K562 (cell line): ENCODE data around the gene MAD1L1. TPM values are rescaled to one million over a fixed set of nuclear protein-coding genes. Genes with fewer than 3 reads are reported as not detected.

Experiments
- ATAC-seq: fragments of 200-7000 bp; cut with Tn5 transposase; 3 replicates; pipeline ENCODE4 v1.9.1; 2020; ENCODE audit warnings: moderate library complexity
- BruUV-seq: library from RNA; stranded (reverse); fragments of 400-500 nt; replicated peaks from 2 replicates; lab custom pipeline; 2021; lab: Mats Ljungman, UMichigan
- CTCF ChIA-PET: fragments of 300-600 bp; formaldehyde crosslinking; extraction: SDS; loops from one replicate; lab custom pipeline; 2021; ENCODE audit warnings: low intra/inter-chr PET ratio; lab: Yijun Ruan, JAX
- POLR2A ChIA-PET: fragments of 300-600, 350-650 bp; sonication (Branson Sonifier 250); formaldehyde crosslinking; extraction: SDS; loops from one replicate; lab custom pipeline; 2021; ENCODE audit warnings: antibody characterized with exemption, inconsistent platforms; lab: Yijun Ruan, JAX
- DNase-seq, 4 experiments: peaks; one replicate each; pipeline versions ENCODE4 v3.0.0 to v3.0.0-alpha.2; 2011 to 2018; ENCODE audit warnings: low spot score in 3 of 4, mixed read lengths in 3 of 4; ENCODE audit errors: extremely low read depth in 1 of 4
- FAIRE-seq: peaks from 2 replicates; lab custom pipeline; 2011; peaks lifted over from hg19 to GRCh38; lab: Jason Lieb, UNC
- H2AFZ ChIP-seq: 2 replicates; pipeline ENCODE4 v1.6.0; 2011; ENCODE audit warnings: low read depth, low read length, control low read depth, inconsistent platforms
- H3K27ac ChIP-seq: fragments of 200-600 bp; 3 replicates; pipeline ENCODE4 v1.8.0; 2011; ENCODE audit warnings: low read depth, mild to moderate bottlenecking, control low read depth, inconsistent platforms, low read length, moderate library complexity, mixed read lengths; ENCODE audit errors: extremely low read depth
- H3K27me3 ChIP-seq, 2 experiments: fragments of 300-600 bp in 1 of 2; 2 replicates in 1 of 2; 3 replicates in 1 of 2; pipeline versions ENCODE4 v1.6.0 to v1.8.0; 2011; ENCODE audit warnings: inconsistent platforms in 2 of 2, low read length in 2 of 2, mild to moderate bottlenecking in 1 of 2, mixed read lengths in 1 of 2, moderate library complexity in 1 of 2; ENCODE audit not compliant: control insufficient read depth in 2 of 2, insufficient read depth in 2 of 2
- H3K36me3 ChIP-seq: fragments of 300-600 bp; 3 replicates; pipeline ENCODE4 v1.8.0; 2011; ENCODE audit warnings: mild to moderate bottlenecking, low read length, inconsistent platforms; ENCODE audit not compliant: control insufficient read depth, insufficient read depth
- H3K4me1 ChIP-seq, 2 experiments: fragments of 200-600 bp in 1 of 2; replicated peaks in 1 of 2; 2 replicates in 1 of 2; 3 replicates in 1 of 2; pipeline versions ENCODE4 v1.5.1 to v1.8.0; 2011; ENCODE audit warnings: inconsistent platforms in 2 of 2, low read length in 2 of 2, mild to moderate bottlenecking in 1 of 2, mixed read lengths in 1 of 2, moderate library complexity in 1 of 2; ENCODE audit not compliant: control insufficient read depth in 2 of 2, insufficient read depth in 2 of 2
- H3K4me2 ChIP-seq: 2 replicates; pipeline ENCODE4 v1.6.1; 2011; ENCODE audit warnings: low read length, control low read depth, inconsistent platforms, mixed read lengths; ENCODE audit not compliant: insufficient read depth
- H3K4me3 ChIP-seq: fragments of 200-600 bp; sonication (generic), shearing (Covaris generic); 2 replicates; pipeline ENCODE4 v1.5.1; 2016; ENCODE audit warnings: control low read depth, inconsistent platforms
- H3K79me2 ChIP-seq: fragments of 200-600 bp; 3 replicates; pipeline ENCODE4 v1.8.0; 2011; ENCODE audit warnings: low read length, inconsistent platforms; ENCODE audit not compliant: control insufficient read depth, insufficient read depth
- H3K9ac ChIP-seq, 2 experiments: 2 replicates each; pipeline versions ENCODE4 v1.6.0 to v1.6.1; 2011; ENCODE audit warnings: low read depth in 2 of 2, low read length in 2 of 2, control low read depth in 1 of 2, inconsistent platforms in 1 of 2, mild to moderate bottlenecking in 1 of 2, mixed read lengths in 1 of 2; ENCODE audit not compliant: insufficient read depth in 1 of 2
- H3K9me1 ChIP-seq: one replicate; pipeline ENCODE4 v1.6.0; 2011; ENCODE audit warnings: inconsistent platforms, mild to moderate bottlenecking, low read length, moderate library complexity; ENCODE audit not compliant: control insufficient read depth, insufficient read depth
- H3K9me3 ChIP-seq: replicated peaks from 2 replicates; pipeline ENCODE4 v1.5.1; 2011; ENCODE audit warnings: low read depth, low read length, inconsistent platforms; ENCODE audit not compliant: control insufficient read depth, insufficient read depth
- H4K20me1 ChIP-seq: replicated peaks from 2 replicates; pipeline ENCODE4 v1.6.1; 2011; ENCODE audit warnings: low read length, inconsistent platforms, mixed read lengths; ENCODE audit not compliant: control insufficient read depth, insufficient read depth
- ARID3A ChIP-seq: IDR thresholded peaks from 2 replicates; pipeline ENCODE4 v1.6.1; 2012; ENCODE audit warnings: low read depth, low read length, improper control_type of control experiment, borderline replicate concordance
- FOXP1 ChIP-seq: sonication (generic); formaldehyde crosslinking; IDR thresholded peaks from 2 replicates; pipeline ENCODE4 v1.8.0; 2022; ENCODE audit warnings: mild to moderate bottlenecking, missing genetic modification reagents
- RAD21 ChIP-seq, 2 experiments: fragments of 250-450 bp in 1 of 2; fragments of 450-650 bp in 1 of 2; sonication (Bioruptor Pico) in 1 of 2; formaldehyde crosslinking in 1 of 2; IDR thresholded peaks in 1 of 2; conservative IDR thresholded peaks in 1 of 2; 2 replicates each; pipeline versions ENCODE4 v1.4.0 to v1.8.0; 2020 to 2022; ENCODE audit warnings: mild to moderate bottlenecking in 2 of 2, moderate library complexity in 1 of 2
- SRSF1 ChIP-seq: fragments of 200-400 bp; formaldehyde crosslinking; IDR thresholded peaks from 2 replicates; pipeline ENCODE4 v1.6.1; 2017; ENCODE audit warnings: mild to moderate bottlenecking, low read depth, low read length, moderate library complexity
- STAG1 ChIP-seq: sonication (generic); formaldehyde crosslinking; IDR thresholded peaks from 2 replicates; pipeline ENCODE4 v1.5.0; 2020; ENCODE audit warnings: missing genetic modification reagents, borderline replicate concordance
- ZNF696 ChIP-seq: fragments of 250-450 bp; sonication (Bioruptor Pico); conservative IDR thresholded peaks from 2 replicates; pipeline ENCODE4 v1.4.0; 2020; ENCODE audit warnings: mild to moderate bottlenecking, moderate library complexity
- WGBS: fragments of 100-300 bp; shearing (Covaris generic); methylation state at CpG from one replicate; pipeline ENCODE4 v1.1.6; 2016; ENCODE audit warnings: low coverage, mixed read lengths; ENCODE audit not compliant: insufficient coverage; ENCODE audit errors: missing lambda C conversion rate; 5-methylcytosine and 5-hydroxymethylcytosine counted together
- in situ Hi-C: fragments of 300-500 bp; cut with MboI; formaldehyde crosslinking; loops from 4 replicates; pipeline ENCODE4 v1.15.0; 2018; ENCODE audit warnings: inconsistent platforms, mixed read lengths
- intact Hi-C: fragments of 100-400 bp; cut with micrococcal nuclease; formaldehyde crosslinking; loops from 2 replicates; pipeline ENCODE4 v1.14.2; 2022
- polyA plus RNA-seq, 8 experiments: library from polyadenylated mRNA; depleted of rRNA in 4 of 8; stranded (reverse) in 5 of 8; unstranded in 3 of 8; fragments of >200 nt; fragmentation: Nextera tagmentation in 2 of 8; fragmentation: Illumina TruSeq in 1 of 8; extraction: Ambion mirVana in 2 of 8; extraction: Trizol in 1 of 8; gene quantifications; 2 replicates each; pipeline versions ENCODE4 v1.2.1 to v1.2.3, GENCODE V29; 2011 to 2014; ENCODE audit warnings: inconsistent platforms in 1 of 8, missing spikeins in 1 of 8
- total RNA-seq, 7 experiments: library from RNA; depleted of rRNA in 6 of 7; stranded (reverse); fragments of >200 nt in 6 of 7; fragmentation: Illumina TruSeq in 2 of 7; extraction: Trizol in 2 of 7; gene quantifications; 2 replicates each; pipeline versions ENCODE4 v1.2.1 to v1.2.3, GENCODE V29; 2011 to 2021; ENCODE audit warnings: low replicate concordance in 1 of 7
- TF ChIP-seq, protein P1 (sequence below), 3 experiments: IDR thresholded peaks in 2 of 3; conservative IDR thresholded peaks in 1 of 3; 2 replicates each; pipeline ENCODE4 v1.5.1; 2011 to 2012; ENCODE audit warnings: low read length in 3 of 3, mild to moderate bottlenecking in 3 of 3, control low read depth in 2 of 3, improper control_type of control experiment in 1 of 3, inconsistent platforms in 1 of 3, low read depth in 1 of 3, mixed read lengths in 1 of 3, moderate library complexity in 1 of 3; ENCODE audit not compliant: insufficient read depth in 2 of 3
- TF ChIP-seq, protein P2 (sequence below): sonication (generic); formaldehyde crosslinking; IDR thresholded peaks from 2 replicates; pipeline ENCODE4 v1.8.1; 2023; ENCODE audit warnings: mild to moderate bottlenecking, missing genetic modification reagents

MAD1L1 gene
- total and polyA plus RNA-seq, 9 of the 15 experiments (the other 6 are each of a cell fraction or from before 2014, with no cell fraction given): 1.7 to 89.7 (median 18.0) TPM

DNA sequence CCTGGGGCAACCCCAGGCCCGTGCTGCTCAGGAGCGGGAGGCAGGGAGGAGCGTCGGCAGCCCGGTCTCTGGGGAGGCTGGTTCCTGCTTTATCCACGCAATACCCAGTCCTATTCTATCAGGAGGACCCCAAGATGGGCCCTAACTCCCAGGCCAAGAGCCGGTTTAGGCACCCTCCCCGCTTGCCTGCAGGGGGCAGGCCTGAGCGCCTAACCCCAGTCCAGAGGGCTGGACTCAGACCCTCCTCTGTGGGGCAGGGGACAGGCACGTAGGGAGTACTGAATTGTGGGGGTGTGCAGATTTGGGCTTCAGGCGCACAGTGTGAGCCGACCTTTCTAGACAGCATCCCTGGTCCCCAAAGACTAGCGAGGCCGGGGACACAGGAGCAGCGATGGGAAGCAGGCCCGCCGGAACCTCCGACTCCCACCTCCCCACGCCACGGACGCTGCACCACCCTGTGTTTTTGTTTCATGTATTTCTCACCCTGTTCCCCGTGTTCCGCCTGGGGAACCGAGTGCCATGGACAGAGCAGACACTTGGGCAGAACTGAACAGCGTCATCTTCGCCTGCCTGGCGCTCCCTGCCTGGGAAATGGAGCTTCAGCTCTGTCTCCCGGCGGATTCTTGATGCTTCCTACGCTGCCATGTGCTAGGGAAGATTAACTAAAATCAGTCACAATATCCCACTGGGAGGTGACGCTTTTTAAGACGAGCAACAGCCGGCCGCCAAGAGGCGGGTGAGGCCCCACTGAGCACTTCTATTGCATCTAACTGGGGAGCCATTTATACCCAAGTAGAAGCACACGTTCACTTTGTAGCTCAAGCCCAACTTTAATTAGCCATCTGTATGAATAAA lies 14.6 kb upstream of the MAD1L1 start:
- CTCF ChIA-PET: interaction anchor here (0.9 kb wide), 2 partner anchors 100 to 101 kb away, joined by 4 to 6 read pairs; no protein-coding TSS in a partner anchor
- intact Hi-C loops (no loop called here), in situ Hi-C loops (loop anchor here (5.0 kb wide), 1 partner anchor 100 kb away; no protein-coding TSS in a partner anchor)
- no peaks in the 10 kb centered on the region for H4K20me1 ChIP-seq
- no peaks in the 10 kb centered on the region for H3K27me3 ChIP-seq
- POLR2A ChIA-PET: interaction anchor here (0.5 to 2.5 kb wide), 2 partner anchors 12 to 60 kb away, joined by 3 to 9 read pairs; no protein-coding TSS in a partner anchor
- DNase-seq (peak; percentile 62 to 78 (median 72)), ATAC-seq (peak; percentile 77), FAIRE-seq (peak; percentile 40)
- H3K4me1 ChIP-seq: peaks cover 17 to 54% of the 10 kb centered on the region in 2 experiments; a peak in 3 of 5 replicates
- peaks cover 11% of the 10 kb centered on the region; the same call in 2 of the 3 replicates for H3K79me2 ChIP-seq
- no peak overlapping the region for H3K4me3 ChIP-seq
- H3K9me3 ChIP-seq: no peaks in the 10 kb centered on the region
- H3K4me2 ChIP-seq: no peak overlapping the region
- H3K27ac ChIP-seq: no peak overlapping the region
- BruUV-seq: no TSS peak
- no peak overlapping the region for H2AFZ ChIP-seq
- 65% methylated on average over 23 of the region's 36 CpGs for WGBS
- H3K9me1 ChIP-seq: no peaks in the 10 kb centered on the region
- H3K36me3 ChIP-seq: peaks cover 23% of the 10 kb centered on the region; the same call in 1 of the 3 replicates
- peak overlapping the region in 1 of 2 experiments; percentile 61; a peak in 1 of 4 replicates for H3K9ac ChIP-seq
- no peak for TF ChIP-seq SRSF1
- no peak for TF ChIP-seq ZNF696 (CRISPR knock-in tag)
- TF ChIP-seq, protein P1, sequence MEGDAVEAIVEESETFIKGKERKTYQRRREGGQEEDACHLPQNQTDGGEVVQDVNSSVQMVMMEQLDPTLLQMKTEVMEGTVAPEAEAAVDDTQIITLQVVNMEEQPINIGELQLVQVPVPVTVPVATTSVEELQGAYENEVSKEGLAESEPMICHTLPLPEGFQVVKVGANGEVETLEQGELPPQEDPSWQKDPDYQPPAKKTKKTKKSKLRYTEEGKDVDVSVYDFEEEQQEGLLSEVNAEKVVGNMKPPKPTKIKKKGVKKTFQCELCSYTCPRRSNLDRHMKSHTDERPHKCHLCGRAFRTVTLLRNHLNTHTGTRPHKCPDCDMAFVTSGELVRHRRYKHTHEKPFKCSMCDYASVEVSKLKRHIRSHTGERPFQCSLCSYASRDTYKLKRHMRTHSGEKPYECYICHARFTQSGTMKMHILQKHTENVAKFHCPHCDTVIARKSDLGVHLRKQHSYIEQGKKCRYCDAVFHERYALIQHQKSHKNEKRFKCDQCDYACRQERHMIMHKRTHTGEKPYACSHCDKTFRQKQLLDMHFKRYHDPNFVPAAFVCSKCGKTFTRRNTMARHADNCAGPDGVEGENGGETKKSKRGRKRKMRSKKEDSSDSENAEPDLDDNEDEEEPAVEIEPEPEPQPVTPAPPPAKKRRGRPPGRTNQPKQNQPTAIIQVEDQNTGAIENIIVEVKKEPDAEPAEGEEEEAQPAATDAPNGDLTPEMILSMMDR (IDR thresholded peaks at IDR 0.05 in 2 of 3, conservative IDR thresholded peaks at IDR 0.05 in 1 of 3; ENCODE audit: insufficient read depth in 2 of 3, low read depth in 1 of 3, low read length in 3 of 3): peak; percentile 72 to 89 (median 77)
- TF ChIP-seq STAG1 (CRISPR knock-in tag): peak; percentile 28; the same call in 1 of the 2 replicates
- TF ChIP-seq, protein P2, sequence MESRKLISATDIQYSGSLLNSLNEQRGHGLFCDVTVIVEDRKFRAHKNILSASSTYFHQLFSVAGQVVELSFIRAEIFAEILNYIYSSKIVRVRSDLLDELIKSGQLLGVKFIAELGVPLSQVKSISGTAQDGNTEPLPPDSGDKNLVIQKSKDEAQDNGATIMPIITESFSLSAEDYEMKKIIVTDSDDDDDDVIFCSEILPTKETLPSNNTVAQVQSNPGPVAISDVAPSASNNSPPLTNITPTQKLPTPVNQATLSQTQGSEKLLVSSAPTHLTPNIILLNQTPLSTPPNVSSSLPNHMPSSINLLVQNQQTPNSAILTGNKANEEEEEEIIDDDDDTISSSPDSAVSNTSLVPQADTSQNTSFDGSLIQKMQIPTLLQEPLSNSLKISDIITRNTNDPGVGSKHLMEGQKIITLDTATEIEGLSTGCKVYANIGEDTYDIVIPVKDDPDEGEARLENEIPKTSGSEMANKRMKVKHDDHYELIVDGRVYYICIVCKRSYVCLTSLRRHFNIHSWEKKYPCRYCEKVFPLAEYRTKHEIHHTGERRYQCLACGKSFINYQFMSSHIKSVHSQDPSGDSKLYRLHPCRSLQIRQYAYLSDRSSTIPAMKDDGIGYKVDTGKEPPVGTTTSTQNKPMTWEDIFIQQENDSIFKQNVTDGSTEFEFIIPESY (CRISPR knock-in tag): 0 out of 2 replicates have a peak, but pooled peaks have one; percentile 18
- TF ChIP-seq FOXP1 (CRISPR knock-in tag): no peak
- TF ChIP-seq RAD21 (CRISPR knock-in tag; conservative IDR thresholded peaks at IDR 0.05 in 1 of 2, IDR thresholded peaks at IDR 0.05 in 1 of 2): peak; percentile 44 to 75; a peak in 3 of 4 replicates
- no peak for TF ChIP-seq ARID3A
